Measurements from ENCODE around the gene MARK3.

The MARK3 gene

DNA sequence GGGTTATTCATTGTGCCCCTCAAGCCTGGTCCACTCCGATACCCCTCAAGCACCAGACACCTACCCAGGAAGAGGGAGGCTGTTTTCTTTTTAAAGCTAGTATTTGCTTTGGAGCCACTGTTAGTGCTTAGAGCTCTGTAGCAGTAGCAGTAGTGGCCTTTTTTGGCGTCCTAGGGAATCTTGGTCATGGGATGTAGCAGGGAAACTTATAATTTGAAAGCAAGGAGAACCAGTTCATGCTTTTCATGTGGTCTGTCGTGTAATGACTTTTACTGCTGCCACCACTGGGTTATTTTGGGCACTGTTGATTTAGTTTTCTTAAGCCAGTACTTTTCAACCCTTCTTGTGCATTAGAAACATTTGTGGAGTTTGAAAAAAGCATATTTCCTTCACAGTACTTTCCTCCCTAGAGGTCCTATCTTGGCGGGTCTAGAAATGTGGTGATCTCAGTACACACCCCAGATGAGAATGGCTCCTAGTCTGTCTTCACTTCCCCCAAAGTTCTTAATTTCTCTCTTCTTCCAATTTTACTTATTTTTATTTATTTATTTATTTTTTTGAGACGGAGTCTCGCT, 49.7 kb downstream of the MARK3 start:
- DNase-seq (ENCODE audit: low spot score), result no peak

DNA sequence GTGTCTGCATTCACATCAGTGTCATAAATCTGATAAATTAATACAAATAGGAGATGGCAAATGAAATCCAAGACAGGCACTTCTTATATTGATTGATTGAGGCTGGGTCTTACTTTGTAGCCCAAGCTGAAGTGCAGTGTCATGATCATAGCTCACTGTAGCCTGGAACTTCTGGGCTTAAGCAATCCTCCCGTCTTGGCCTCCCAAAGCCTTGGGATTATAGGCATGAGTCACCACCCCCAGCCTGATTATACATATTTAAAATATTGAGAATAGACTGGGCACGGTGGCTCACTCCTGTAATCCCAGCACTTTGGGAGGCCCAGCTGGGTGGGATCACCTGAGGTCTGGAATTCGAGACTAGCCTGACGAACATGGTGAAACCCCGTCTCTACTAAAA, 51.3 kb downstream of the MARK3 start:
- no peak for DNase-seq (ENCODE audit: low spot score)

DNA sequence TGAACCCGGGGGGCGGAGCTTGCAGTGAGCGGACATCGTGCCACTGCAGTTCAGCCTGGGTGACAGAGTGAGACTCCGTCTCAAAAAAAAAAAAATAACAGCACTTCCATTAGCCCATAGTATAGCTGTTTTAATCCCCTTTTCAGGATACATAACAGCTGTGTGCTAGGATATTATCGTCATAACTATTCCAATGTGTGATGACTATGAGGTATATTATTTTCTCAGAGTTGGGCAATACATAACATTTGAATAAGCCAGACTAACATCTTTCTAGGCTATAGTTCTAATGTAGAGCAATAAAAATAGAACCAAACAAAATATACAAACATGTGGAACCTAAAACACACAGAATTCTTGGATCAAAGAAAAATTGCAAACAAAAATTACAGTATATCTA, 57.1 kb downstream of the MARK3 start:
- no peak for DNase-seq (ENCODE audit: low spot score)

DNA sequence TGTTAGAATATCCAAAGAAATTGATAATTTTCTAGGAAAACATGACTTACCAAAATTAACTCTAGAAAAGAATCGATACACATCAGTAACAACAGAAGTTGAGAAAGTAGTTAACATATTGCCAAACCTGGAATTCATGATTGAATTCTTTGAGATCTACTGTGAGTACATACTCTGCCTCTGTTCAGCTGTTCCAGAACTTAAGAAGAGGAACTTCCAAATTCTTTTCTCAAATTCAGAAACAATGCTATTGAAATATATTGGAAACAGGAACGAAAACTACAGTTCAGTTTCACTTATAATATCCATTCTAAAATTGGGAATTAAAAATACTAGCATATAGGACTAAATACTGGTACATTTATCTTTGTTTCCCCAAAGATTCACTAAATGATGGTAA, 57.9 kb downstream of the MARK3 start:
- no peak for DNase-seq (ENCODE audit: low spot score)

DNA sequence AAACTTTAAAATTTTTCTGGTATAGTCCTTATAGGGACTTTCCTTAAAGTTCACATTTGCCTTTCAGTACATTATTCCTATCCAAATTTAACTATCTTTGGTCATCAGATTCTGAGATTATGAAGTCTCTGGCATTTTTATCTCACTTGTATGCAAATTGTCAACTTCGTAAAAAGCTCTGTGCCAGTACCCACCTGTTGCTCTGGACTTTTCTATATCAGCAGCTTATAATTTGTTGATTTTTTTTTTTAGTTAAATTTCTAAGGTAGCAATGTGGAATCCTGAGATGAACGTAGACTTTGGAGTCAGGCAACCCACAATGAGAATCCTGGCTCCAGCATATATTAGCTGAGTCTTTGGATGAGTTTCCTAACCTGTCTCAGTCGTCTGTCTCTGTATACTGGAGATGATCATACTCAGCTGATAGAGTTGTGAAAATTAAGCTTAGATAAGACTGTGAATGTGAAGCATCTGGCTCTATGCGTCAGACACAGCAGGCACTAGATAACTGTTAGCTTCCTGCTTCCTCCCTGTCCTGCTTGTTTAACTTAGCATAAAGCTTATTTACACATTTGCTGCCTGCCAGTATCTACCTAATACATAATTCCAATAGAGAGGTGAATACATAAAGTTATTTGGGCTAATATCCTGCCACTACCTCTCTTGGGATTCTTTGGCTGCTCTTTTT, 59.8 kb downstream of the MARK3 start:
- DNase-seq (ENCODE audit: low spot score), result no peak

DNA sequence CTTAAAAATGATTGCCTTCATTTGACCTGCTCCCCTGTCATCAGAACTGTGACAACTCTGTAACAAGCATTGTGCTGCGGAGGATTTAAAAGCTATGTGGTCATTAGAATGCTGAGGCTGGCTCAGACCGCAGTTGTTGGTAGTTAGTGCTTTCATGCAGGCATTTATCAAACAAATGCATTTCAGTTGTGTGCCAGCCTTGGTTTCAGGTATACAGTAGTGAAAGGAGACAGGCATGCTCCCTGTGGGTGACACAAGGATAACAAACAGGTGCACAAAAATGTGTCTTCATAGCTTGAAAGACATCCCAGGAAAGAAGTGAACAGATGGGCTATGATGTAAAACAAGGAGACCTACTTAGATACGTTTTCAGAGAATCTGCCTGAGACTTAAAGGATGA, 60.6 kb downstream of the MARK3 start:
- no peak for DNase-seq (ENCODE audit: low spot score)

DNA sequence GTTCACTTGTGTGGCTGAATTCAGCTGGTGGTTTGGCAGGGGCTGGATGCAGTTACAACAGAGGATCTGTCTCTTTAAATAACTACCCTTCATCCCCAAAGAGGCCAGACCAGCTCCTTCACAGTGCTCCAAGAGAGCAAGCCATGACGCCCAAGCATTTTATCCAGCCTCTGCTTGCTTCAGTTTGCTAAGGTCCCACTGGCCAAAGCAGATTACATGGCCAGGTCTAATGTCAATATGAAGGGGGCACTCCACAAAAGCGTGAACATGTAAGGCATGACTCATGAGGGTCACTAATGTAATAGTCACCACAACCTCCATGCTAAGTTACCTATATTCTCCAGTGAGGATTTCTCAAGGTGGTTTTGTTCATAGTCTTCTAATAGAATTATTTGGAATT, 62.9 kb downstream of the MARK3 start:
- no peak for DNase-seq (ENCODE audit: low spot score)

DNA sequence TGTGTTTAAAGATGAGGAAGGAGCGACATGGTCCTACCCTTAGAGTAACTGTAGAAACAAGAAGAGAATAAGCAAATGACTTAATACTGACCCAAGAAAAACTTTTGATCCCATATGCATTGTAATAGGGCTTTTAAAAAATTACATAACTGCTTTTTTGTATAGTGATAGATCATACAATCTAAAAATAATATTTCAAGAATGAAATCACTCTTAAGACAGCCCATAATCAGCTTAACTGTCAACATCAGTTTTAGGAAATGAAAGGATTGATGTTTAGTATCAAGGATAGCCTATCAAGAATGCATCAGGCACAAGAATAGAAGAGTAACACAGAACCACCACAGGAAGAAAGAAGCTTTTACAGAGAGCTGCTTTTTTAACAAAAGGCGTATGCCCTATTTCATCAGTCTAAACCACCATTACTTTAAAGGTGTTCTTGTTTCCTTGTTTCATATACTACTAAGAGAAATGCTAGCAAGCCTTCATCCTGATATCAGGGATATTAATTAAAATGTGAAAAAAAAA, 64.5 kb downstream of the MARK3 start:
- DNase-seq (ENCODE audit: low spot score), result no peak

DNA sequence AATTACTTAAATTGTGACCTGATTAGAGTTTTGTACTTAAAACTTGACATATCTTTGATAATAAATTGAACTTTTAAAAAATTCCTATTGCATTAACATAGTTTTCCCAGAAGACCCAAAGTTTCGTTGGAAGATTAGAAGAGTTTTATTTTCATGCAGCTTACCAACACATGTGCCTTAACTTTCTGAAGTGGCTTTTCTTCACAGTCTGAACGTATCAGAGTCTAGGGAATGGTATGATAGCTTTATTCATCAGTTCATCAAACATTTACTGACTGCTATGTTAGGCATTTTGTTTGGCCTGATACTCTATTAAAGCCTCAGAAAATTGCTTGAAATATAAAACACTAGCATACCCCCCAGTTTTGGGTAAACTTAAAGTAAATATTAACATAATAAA, 65.2 kb downstream of the MARK3 start:
- peak; percentile 31 for DNase-seq (ENCODE audit: low spot score)

DNA sequence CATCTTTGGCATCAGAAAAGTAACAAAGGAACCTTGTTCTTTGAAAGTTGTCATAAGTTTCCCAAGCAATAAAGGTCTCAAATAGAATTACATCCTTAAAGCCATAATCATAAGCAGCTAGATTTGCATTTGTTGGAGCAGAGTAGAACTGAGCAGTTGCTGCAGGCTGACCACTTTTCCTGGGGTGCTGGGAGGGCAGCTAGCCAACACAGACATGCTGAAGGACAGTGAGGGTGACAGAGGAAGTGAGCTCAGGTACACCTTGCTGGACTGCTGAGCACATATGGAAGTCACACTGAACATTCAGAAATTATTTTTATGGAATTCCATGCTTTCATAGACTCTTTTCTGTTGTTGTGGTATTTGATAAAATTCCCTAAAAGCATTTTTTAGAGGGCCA, 66.2 kb downstream of the MARK3 start:
- no peak for DNase-seq (ENCODE audit: low spot score)

DNA sequence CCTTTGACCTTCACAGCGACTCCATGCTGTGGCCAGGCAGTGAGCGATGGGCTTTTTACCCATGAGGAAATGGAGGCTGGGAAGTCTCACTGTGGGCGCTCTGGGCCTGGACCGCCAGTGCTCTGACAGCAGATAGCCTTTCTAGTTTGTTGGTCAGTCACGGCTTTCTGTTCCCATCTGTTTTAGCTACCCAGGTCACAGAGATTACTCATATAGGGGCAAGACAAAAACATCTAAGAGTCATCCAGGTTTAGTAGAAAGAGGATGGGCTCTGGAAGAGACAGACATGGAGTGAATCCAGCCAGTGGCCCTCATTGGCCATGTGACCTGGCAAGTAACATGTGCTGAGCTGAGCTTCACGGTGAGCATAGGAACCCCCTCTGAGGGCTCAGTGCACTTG, 68.6 kb downstream of the MARK3 start:
- no peak for DNase-seq (ENCODE audit: low spot score)

DNA sequence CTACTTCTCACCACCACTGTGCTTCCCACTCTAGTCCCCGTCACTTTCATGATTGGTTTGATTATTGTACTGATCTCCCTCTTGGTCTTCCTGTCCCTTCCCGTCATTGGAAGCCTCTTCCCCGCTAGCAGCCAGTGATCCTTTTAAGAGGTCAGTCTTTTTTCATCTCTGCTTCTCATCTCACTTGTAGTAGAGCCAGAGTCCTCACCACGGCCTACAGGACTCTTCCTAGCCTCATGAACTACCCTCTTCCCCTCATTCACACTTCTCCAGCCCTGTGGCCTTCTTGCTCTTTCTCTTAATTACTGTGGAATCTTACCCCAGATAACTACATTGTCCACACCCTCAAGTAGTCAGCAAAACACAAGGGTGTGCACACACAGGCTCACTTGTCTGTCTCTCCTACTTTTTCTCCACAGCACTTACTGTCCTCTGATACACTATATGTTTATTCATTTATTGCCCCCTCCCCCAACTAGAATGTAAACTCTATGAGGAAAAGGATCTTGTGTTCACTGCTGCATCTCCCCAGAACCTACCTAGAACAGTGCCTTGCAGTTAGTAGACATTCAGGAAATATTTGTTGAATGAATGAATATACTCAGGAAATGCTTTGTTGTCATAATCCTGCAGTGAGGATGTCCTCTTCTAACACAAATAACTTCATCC, 71.1 kb downstream of the MARK3 start:
- DNase-seq (ENCODE audit: low spot score), result no peak

DNA sequence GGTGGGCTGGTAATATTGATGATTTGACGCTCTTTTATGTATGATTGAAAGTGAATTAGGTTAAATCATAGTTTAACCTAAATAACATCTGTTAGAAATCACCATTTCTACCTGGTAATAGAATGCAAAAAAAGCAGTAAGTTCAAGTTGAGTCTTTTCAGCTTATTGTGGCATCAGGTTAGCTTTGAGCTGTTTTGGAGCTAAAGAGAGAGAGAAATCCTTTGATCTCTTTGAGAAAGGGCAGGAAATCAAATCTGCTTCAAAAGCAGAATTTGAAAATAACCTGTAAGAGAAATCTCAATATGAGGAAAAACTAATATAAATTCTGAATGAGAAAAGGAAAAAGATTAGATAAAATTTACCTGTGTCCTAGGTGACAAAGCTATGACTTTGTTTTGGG, 75.2 kb downstream of the MARK3 start:
- DNase-seq (ENCODE audit: low spot score), result no peak

DNA sequence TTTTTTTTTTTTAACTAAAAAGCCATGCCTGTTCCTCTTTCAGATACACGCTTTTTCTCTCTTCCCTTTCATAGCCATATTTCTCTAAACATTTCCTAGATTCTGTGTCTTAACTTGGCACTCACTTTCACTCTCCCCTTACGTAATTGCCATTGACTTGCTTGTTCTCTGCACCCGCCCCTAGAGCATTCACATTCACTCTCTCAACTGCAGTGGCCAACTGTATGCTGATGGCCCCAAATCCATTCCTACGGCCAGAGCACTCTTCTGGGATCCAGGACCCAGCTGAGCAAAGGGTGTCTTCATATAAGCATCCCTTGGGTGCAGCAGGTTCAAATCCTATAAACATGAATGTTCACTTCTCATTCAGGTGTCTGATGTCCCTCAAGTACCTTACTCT, 77.9 kb downstream of the MARK3 start:
- no peak for DNase-seq (ENCODE audit: low spot score)

DNA sequence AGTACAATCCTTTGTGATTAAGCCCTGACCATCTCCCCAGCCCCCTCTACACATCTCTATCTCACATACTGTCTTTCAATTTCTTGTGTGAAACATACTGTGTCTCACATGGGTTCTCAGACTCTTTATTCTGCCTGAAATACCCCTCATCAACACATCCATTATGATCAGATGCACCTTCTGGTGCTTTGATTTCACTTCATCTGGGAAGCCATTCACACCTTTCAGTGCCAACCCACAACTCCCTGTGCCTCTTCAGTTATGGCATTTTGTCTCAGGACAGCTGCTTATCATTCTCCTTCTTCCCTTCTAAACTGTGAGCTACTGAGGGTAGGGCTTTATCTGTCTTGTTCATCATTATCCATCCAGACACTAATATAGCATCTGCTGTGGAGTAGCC, 78.6 kb downstream of the MARK3 start:
- DNase-seq (ENCODE audit: low spot score), result no peak

DNA sequence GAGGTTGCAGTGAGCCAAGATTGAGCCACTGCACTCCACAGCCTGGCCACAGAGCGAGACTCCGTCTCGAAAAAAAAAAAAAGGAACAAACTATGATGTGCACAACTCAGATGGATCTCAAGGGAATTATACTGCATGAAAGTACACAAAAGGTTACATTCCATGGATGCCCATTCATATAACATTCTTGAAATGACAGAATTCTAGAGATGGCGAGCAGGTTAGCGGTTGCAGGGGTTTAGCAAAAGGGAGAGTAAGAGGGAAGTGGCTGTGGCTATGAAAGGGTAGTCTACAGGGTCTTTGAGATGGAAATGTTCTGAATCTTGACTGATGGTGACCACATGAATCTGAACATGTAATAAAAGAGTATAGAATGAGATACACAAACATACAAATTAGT, 87.7 kb downstream of the MARK3 start:
- DNase-seq (ENCODE audit: low spot score), result no peak

DNA sequence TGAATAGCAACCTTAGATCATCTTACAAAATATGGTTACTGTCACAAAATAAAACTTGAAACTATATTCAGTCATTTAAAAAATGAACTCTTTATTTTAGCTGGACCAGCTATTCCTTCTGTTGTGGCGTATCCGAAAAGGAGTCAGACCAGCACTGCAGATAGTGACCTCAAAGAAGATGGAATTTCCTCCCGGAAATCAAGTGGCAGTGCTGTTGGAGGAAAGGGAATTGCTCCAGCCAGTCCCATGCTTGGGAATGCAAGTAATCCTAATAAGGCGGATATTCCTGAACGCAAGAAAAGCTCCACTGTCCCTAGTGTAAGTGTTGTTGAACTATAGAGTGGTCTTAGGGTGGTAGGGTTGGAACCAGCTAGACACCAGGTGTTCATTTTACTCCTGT, 89.7 kb downstream of the MARK3 start:
- no peak for DNase-seq (ENCODE audit: low spot score)

DNA sequence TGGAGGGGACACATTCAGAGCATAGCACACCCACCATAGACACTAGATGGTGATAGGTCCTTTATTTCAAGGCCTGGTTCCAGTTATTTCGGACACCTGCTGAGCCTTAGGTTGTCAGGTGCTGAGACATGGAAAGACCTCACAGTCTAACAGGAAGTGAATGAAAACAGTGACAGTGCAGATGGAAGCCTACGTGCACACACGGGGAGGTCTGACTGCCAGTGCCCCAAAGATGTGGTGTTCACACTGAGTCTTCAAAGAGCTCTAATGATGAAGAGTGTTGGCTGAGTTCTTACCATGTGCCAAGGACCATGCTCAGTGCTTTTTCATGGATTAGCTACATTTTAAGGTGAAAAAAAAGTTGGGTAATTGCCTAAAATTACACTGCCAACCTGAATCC, 90.8 kb downstream of the MARK3 start:
- DNase-seq (ENCODE audit: low spot score), result no peak

DNA sequence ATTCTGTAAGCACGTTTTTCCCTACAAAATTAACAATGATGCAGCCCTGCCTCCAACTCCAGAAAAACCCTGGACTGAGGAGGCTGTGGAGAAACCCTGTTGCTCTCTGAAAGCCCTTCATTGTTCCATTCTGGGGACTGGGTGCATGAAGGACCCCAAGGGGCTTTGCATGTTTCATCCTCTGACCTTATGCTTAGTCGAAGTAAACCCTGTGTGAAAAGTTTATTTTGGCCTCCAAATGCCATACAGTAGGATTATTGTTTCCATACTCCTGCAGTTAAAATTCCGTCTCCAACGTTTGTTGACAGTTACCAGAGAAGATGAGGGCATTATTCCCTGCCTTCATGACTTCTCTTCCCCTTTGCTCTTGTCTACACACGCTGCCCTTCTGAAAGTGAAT, 91.4 kb downstream of the MARK3 start:
- DNase-seq (ENCODE audit: low spot score), result no peak

DNA sequence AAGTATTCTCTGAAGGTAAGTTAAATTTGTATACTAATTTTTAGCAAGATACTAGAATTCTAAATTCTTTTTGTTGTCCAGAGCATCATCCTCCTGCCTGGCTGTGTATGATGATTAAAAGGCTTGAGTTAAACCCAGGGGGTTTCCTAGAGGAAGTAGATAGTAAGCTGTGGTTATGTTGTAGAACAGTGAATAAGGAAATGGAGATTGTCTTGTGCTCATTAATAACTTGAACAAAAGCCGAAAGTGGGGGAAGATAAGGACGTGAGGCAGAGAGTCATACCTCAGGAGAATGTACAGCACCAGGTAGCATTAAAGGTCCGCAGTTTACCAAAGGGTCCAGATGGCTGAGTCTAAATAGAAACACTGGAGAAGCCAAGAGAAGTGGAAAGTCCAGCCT, 95.4 kb downstream of the MARK3 start:
- no peak for DNase-seq (ENCODE audit: low spot score)

DNA sequence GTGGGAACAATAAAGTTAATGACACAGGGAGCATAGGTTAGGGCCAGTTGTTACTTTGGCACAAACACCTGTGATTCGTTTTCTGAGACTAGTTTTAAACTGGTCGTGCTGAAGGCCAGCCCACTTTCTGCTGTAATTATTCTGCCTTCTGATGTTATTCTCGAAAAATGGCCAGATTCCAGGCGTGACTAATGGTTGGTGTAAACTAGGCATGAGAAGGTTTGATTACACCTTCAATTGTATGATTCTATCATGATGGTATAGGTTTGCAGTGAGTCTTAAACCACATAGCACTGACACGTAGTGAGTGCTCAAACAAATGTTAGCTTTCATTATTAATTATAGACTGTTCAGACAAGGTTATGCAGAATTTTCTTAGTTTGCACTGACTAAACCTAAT, 98.4 kb downstream of the MARK3 start:
- peak; percentile 57 for DNase-seq (ENCODE audit: low spot score)

DNA sequence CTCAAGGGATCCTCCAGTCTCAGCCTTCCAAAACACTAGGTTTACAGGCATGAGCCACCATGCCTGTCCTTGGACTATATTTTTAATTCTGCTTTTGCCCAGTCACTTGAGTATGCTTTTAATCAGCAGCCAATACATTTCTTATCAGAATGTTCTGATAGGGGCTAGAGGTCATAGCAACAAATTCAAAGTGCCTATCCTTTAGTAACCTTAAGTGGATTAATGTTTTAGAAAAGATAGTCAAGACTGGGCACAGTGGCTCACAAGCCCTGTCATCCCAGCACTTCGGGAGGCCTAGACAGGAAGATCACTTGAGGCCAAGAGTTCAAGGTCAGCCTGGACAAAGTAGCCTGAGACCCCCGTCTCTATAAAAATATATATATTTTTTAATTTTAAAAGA, 100.3 kb downstream of the MARK3 start:
- no peak for DNase-seq (ENCODE audit: low spot score)

DNA sequence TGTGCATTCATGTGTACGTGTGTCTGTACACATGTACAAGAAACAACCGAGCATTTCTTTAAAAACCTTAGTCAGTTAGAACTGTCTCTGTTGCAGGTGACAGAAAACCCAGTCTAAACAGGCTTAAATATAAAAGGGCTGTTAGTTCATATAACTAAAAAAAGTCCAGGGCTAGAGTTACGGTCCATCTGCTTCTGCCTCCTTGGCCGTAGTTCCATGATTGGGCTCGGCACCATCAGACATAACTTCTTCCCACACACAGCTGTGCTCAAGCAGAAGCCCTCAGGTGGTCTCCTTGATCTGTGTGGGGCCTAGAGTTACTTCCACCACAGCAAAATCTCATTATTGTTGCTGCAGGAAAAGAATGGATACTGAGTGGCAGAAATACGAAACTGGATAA, 102.9 kb downstream of the MARK3 start:
- no peak for DNase-seq (ENCODE audit: low spot score)

DNA sequence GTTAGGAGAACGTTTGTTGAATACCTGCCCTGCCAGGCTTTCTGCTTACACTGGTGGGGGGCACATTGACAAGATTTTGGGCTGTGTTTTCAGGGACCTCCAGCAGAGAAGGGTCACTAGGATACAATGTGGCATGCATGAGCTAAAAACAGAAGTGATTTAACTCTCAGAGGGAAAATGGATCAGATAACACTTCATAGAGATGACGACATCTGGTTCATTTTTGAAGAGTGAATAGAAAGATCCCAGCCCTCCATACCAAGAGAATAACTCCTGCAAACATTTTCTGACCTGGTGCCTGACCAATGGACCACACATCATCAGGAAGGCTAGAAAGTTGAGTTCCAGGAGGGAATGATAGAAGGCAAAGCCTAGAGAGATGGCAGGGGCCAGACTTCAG, 103.7 kb downstream of the MARK3 start:
- no peak for DNase-seq (ENCODE audit: low spot score)

All from GM03348 (cell line).